Adrenal gland (tissue), 12 donors: ENCODE results near the gene NEO1. TPM values are rescaled to one million over a fixed set of nuclear protein-coding genes. Genes with fewer than 3 reads are reported as not detected.

Experiments used
- DNase-seq, 7 donors: peaks; one replicate each; pipeline ENCODE4 v3.0.0-alpha.2; 2019 to 2020
- H3K27ac ChIP-seq, 5 donors: fragments of 200-600 bp; sonication (generic) in 4 of 5; 1 replicate in 3 of 5; 2 replicates in 2 of 5; pipeline versions ENCODE4 v1.5.1 to v1.8.0; 2016 to 2020; ENCODE audit warnings: mild to moderate bottlenecking in 1 of 5
- H3K27me3 ChIP-seq: fragments of 200-600 bp; 2 replicates; pipeline ENCODE4 v1.8.0; 2021
- H3K36me3 ChIP-seq, 2 donors: fragments of 200-600 bp; replicated peaks in 1 of 2; 1 replicate in 1 of 2; 2 replicates in 1 of 2; pipeline versions ENCODE4 v1.5.1 to v1.8.0; 2018 to 2022
- H3K4me1 ChIP-seq, 2 donors: fragments of 200-600 bp; replicated peaks in 1 of 2; 1 replicate in 1 of 2; 2 replicates in 1 of 2; pipeline versions ENCODE4 v1.5.1 to v1.8.0; 2018 to 2021
- H3K4me3 ChIP-seq, 4 donors: fragments of 200-600 bp; sonication (generic) in 3 of 4; one replicate each; pipeline ENCODE4 v1.5.1; 2016 to 2018
- H3K9me3 ChIP-seq, 3 donors: fragments of 200-600 bp; sonication (generic) in 1 of 3; replicated peaks in 1 of 3; 1 replicate in 2 of 3; 2 replicates in 1 of 3; pipeline versions ENCODE4 v1.5.1 to v1.8.0; 2016 to 2021
- POLR2A ChIP-seq, 2 donors: fragments of 450-650 bp; IDR thresholded peaks; one replicate each; pipeline ENCODE4 v1.6.1; 2017; ENCODE audit warnings: antibody characterized with exemption in 2 of 2, mild to moderate bottlenecking in 2 of 2, moderate library complexity in 1 of 2
- WGBS, 4 donors: extraction: QIAGEN DNeasy Blood & Tissue Kit in 2 of 4; methylation state at CpG; one replicate each; pipeline versions ENCODE4 v1.1.5 to v1.1.7; 2013 to 2017; 5-methylcytosine and 5-hydroxymethylcytosine counted together
- intact Hi-C, 2 donors: fragments of 100-400 bp; cut with DNase I; formaldehyde crosslinking; loops; one replicate each; pipeline versions ENCODE4 v1.14.1 to v1.15.0; 2022 to 2023
- polyA plus RNA-seq, 3 donors: library from polyadenylated mRNA; stranded (reverse); fragments of 200-250 nt in 2 of 3; fragments of 350-450 nt in 1 of 3; fragmentation: Illumina TruSeq in 1 of 3; extraction: RNeasy Lipid Tissue Mini Kit (QIAGEN cat#74804) in 1 of 3; gene quantifications; one replicate each; pipeline ENCODE4 v1.2.3, GENCODE V29; 2013 to 2014
- total RNA-seq, 9 donors: library from RNA; depleted of rRNA in 4 of 9; stranded (reverse); fragments of >200 nt in 4 of 9; fragments of 120-200 nt in 1 of 9; fragmentation: NEBNext Ultra II Directional in 1 of 9; extraction: Animal tissue kit (Norgen Biotek cat#: 25700) in 1 of 9; gene quantifications; one replicate each; pipeline versions ENCODE4 v1.1.0 to v1.2.4, GENCODE V29; 2013 to 2023
- TF ChIP-seq, protein P1 (sequence below), 6 experiments: fragments of 450-650 bp in 4 of 6; fragments of 200-600 bp in 2 of 6; sonication (generic) in 1 of 6; IDR thresholded peaks; 1 replicate in 5 of 6; 2 replicates in 1 of 6; pipeline versions ENCODE4 v1.5.1 to v1.8.0; 2016 to 2021; ENCODE audit warnings: antibody characterized with exemption in 6 of 6, mild to moderate bottlenecking in 2 of 6, moderate library complexity in 1 of 6
- donor health status: healthy with polysubstance abuse.
- donor health status: Bipolar disorder and iron deficiency.
- donor health status: DM: yes; HTN: yes; CAD: no.
- donor health status: DM: no; HTN: no; CAD: no.
- donor health status: DM: no; HTN: no; CAD: no.
- donor health status: DM: yes; HTN: yes; CAD: no.

Gene NEO1
- total and polyA plus RNA-seq, 12 donors = 5.7 to 28.6 (median 17.1) TPM

DNA sequence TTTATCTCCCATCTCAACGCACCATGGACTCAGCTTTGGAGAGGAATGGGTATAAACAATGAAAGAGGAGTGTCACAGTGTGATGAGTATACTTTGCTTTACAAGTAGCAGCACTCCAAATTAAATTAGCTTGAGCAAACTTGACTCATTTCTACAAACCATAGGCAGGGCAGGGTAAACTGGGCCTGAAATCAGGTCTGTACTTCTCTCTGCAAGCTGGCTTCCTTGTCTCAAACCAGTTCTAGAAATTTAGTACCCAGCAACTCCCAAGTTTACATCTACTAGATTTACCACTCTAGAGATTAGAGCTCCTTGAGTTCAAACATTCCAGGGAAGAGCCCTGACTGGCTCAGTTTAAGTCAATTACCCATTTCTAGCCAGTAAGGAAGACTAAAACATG, 37.4 kb upstream of the NEO1 start:
- Histone ChIP-seq H3K4me3 (no peak overlapping the region), H3K27me3 (peaks cover 8% of the 10 kb centered on the region), H3K9me3 (no peaks in the 10 kb centered on the region), H3K36me3 (no peaks in the 10 kb centered on the region), H3K27ac (no peak overlapping the region), H3K4me1 (no peaks in the 10 kb centered on the region)
- TF ChIP-seq, protein P1, sequence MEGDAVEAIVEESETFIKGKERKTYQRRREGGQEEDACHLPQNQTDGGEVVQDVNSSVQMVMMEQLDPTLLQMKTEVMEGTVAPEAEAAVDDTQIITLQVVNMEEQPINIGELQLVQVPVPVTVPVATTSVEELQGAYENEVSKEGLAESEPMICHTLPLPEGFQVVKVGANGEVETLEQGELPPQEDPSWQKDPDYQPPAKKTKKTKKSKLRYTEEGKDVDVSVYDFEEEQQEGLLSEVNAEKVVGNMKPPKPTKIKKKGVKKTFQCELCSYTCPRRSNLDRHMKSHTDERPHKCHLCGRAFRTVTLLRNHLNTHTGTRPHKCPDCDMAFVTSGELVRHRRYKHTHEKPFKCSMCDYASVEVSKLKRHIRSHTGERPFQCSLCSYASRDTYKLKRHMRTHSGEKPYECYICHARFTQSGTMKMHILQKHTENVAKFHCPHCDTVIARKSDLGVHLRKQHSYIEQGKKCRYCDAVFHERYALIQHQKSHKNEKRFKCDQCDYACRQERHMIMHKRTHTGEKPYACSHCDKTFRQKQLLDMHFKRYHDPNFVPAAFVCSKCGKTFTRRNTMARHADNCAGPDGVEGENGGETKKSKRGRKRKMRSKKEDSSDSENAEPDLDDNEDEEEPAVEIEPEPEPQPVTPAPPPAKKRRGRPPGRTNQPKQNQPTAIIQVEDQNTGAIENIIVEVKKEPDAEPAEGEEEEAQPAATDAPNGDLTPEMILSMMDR (IDR thresholded peaks at IDR 0.05) = no peak
- TF ChIP-seq POLR2A (IDR thresholded peaks at IDR 0.05) = no peak
- no peak for DNase-seq
- WGBS, 4 donors = 94 to 100% (median 100%) methylated on average over 1 of the region's 1 CpG
- intact Hi-C loops = no loop called here

DNA sequence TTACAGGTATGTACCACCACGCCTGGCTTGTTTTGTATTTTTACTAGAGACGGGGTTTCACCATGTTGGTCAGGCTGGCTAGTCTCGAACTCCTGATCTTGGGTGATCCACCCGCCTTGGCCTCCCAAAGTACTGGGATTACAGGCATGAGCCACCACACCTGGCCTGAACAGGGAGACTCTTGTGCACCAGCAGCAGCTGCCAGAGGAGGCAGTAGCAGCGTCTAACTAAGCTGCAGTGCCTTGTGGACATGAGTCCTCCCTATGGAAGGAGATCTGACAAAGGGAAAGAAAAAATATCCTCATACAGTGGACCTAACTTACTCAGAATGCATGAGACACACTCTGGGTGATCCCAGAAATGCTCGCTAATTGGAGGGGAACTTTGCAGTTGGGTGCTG, 36.8 kb upstream of the NEO1 start:
- no peaks in the 10 kb centered on the region for H3K36me3 ChIP-seq
- H3K4me3 ChIP-seq = no peak overlapping the region
- no peaks in the 10 kb centered on the region for H3K4me1 ChIP-seq
- WGBS, 4 donors = 86 to 95% (median 93%) methylated on average over 6 of the region's 6 CpGs
- TF ChIP-seq, protein P1 (IDR thresholded peaks at IDR 0.05) = no peak
- TF ChIP-seq POLR2A (IDR thresholded peaks at IDR 0.05) = no peak
- no peaks in the 10 kb centered on the region for H3K9me3 ChIP-seq
- DNase-seq = no peak
- no peak overlapping the region for H3K27ac ChIP-seq
- intact Hi-C loops = no loop called here
- H3K27me3 ChIP-seq = peaks cover 8% of the 10 kb centered on the region

DNA sequence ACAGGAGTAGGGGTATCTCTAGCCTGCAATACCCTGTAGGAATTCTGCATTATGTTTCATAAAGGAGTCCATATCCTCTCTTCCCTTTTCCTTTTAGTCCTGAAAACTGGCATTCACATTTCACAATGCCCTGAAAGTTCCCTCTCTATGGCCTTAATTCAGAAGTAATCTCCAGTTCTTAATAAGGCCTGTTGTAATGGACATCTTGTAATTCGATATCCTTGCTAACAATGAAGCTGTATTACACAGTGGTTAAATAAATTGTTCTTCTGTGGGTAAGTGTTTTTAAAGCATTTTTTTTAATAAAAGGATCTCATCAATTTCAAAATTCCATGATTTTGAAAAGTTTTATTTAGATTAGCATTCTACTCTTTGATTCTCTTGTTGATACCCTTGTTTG, 34.3 kb upstream of the NEO1 start:
- intact Hi-C loops = no loop called here
- Histone ChIP-seq H3K4me3 (no peak overlapping the region), H3K4me1 (no peaks in the 10 kb centered on the region), H3K36me3 (no peaks in the 10 kb centered on the region), H3K27ac (no peak overlapping the region), H3K27me3 (no peaks in the 10 kb centered on the region), H3K9me3 (no peaks in the 10 kb centered on the region)
- DNase-seq = no peak
- WGBS, 4 donors = 82 to 92% (median 85%) methylated on average over 1 of the region's 1 CpG
- no peak for TF ChIP-seq POLR2A (IDR thresholded peaks at IDR 0.05)
- TF ChIP-seq, protein P1 (IDR thresholded peaks at IDR 0.05) = no peak

DNA sequence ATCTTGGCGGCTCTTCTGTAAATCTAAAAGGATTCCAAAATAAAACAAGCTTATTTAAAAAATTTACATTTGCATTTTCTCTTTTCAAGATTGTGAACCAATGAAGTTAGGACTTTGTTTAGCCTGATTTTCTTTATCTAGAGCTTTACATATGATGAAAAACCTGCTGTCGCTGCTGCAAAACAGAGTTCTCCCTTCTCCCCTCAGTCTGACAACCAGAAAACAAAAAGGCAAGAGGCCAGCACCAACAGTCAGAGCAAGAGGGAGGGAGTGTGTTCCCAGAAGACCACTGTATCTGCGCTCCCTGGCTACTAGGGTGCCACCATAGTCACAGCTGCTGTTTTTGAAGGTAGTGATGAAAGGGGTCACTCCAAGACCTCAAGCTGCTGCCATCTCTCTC, 33.1 kb upstream of the NEO1 start:
- no peaks in the 10 kb centered on the region for H3K27me3 ChIP-seq
- no peak overlapping the region for H3K27ac ChIP-seq
- intact Hi-C loops = no loop called here
- 92 to 96% (median 94%) methylated on average over 3 of the region's 3 CpGs for WGBS, 4 donors
- H3K4me1 ChIP-seq = no peaks in the 10 kb centered on the region
- TF ChIP-seq POLR2A (IDR thresholded peaks at IDR 0.05) = no peak
- TF ChIP-seq, protein P1 (IDR thresholded peaks at IDR 0.05) = no peak
- no peaks in the 10 kb centered on the region for H3K36me3 ChIP-seq
- no peaks in the 10 kb centered on the region for H3K9me3 ChIP-seq
- no peak overlapping the region for H3K4me3 ChIP-seq
- DNase-seq = no peak
